ENCODE data around the gene IGFBP3.

Gene IGFBP3

GRCh38 chr7:45891462-45892402 lies 29.3 kb downstream of the IGFBP3 start:
- DNase-seq = no peak

GRCh38 chr7:45890902-45891461 lies 30.1 kb downstream of the IGFBP3 start:
- no peak for DNase-seq

- DNase-seq = no peak
These were observed 30.8 kb downstream of the IGFBP3 start for GRCh38 chr7:45890125-45890901.

- DNase-seq = no peak
These were observed 31.6 kb downstream of the IGFBP3 start for GRCh38 chr7:45889367-45890067.

- DNase-seq = no peak
These were observed 32.1 kb downstream of the IGFBP3 start for GRCh38 chr7:45888993-45889366.

GRCh38 chr7:45888185-45888992 lies 32.7 kb downstream of the IGFBP3 start, which contains the start of gene IGFBP1:
TSS of gene IGFBP1 (plus strand) at chr7:45888488. CDS start at chr7:45888653, 165 bp downstream.
- DNase-seq = no peak

- DNase-seq = no peak
These were observed 34.0 kb downstream of the IGFBP3 start for GRCh38 chr7:45886931-45887667.

GRCh38 chr7:45885264-45885882 lies 35.7 kb downstream of the IGFBP3 start:
- no peak for DNase-seq

GRCh38 chr7:45884136-45884535 lies 36.9 kb downstream of the IGFBP3 start:
- DNase-seq = no peak

GRCh38 chr7:45882465-45882810 lies 38.6 kb downstream of the IGFBP3 start:
- DNase-seq = no peak

- no peak for DNase-seq
These were observed 39.2 kb downstream of the IGFBP3 start for GRCh38 chr7:45881759-45882464.

GRCh38 chr7:45881280-45881758 lies 39.8 kb downstream of the IGFBP3 start:
- DNase-seq = no peak

GRCh38 chr7:45880433-45880860 lies 40.6 kb downstream of the IGFBP3 start:
- no peak for DNase-seq

- no peak for DNase-seq
These were observed 42.5 kb downstream of the IGFBP3 start for GRCh38 chr7:45878457-45879144.

GRCh38 chr7:45876519-45876918 lies 44.6 kb downstream of the IGFBP3 start:
- DNase-seq = no peak

GRCh38 chr7:45874408-45875131 lies 46.5 kb downstream of the IGFBP3 start:
- DNase-seq = no peak

GRCh38 chr7:45873355-45873754 lies 47.7 kb downstream of the IGFBP3 start:
- DNase-seq = no peak

GRCh38 chr7:45873035-45873354 lies 48.1 kb downstream of the IGFBP3 start, which contains the start of gene CCDC201:
TSS of gene CCDC201 (minus strand) at chr7:45873082. CDS start at chr7:45873007, 75 bp downstream.
- no peak for DNase-seq
